GM12801 (cell line): ENCODE measurements around the gene B4GALT2.

Experiments
- CTCF ChIP-seq: IDR thresholded peaks from one replicate; pipeline ENCODE4 v1.5.1; 2011; ENCODE audit warnings: control low read depth; ENCODE audit not compliant: insufficient read length; ENCODE audit errors: extremely low read depth

Gene B4GALT2

DNA sequence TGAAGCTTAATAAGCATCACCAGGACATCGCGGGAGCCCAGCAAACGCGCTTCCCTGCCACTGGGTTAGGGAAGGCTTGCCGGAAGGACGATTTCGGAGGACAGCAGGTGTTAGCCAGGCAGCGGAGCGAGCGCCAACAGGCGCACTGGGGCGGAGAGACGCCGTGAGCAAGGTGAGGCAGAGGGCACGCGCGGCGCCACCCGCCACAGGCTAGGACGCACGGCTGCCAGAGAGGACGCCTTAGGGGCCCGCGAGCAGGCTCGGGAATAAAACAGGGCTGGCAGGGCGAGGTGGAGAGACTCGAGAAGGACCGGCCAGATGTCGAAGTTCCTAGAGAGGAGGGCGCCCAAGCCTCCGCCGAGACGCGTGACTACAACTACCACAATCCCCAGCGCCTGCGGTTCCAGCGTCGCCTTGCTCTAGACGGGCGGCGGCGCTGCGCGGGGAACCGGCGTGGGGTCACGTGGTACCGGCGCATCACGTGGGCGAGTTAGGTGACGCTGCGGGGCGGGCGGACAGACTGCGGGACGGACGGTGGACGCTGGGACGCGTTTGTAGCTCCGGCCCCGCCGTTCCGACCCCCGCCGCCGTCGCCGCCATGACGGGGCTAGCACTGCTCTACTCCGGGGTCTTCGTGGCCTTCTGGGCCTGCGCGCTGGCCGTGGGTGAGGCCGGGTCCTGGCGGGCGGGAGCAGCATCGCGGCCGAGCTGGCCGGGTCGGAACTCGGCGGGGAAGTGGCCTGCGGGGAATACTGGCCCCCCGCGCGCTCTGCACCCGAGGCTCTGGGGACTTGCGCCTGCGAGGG is 4.4 kb upstream of the B4GALT2 start, which contains the start of gene ATP6V0B:
Gene ATP6V0B, plus strand, starts transcription at position 518 of the 806 bp plus-strand sequence. Its CDS starts 81 bp downstream, at position 599.
- TF ChIP-seq CTCF, result no peak

GRCh38 chr1:43975249-43975961 is 3.6 kb upstream of the B4GALT2 start:
- no peak for TF ChIP-seq CTCF

- TF ChIP-seq CTCF, result no peak
Observed at GRCh38 chr1:43976045-43976444, 3.0 kb upstream of the B4GALT2 start.

GRCh38 chr1:43976890-43977289 is 2.1 kb upstream of the B4GALT2 start:
- no peak for TF ChIP-seq CTCF

DNA sequence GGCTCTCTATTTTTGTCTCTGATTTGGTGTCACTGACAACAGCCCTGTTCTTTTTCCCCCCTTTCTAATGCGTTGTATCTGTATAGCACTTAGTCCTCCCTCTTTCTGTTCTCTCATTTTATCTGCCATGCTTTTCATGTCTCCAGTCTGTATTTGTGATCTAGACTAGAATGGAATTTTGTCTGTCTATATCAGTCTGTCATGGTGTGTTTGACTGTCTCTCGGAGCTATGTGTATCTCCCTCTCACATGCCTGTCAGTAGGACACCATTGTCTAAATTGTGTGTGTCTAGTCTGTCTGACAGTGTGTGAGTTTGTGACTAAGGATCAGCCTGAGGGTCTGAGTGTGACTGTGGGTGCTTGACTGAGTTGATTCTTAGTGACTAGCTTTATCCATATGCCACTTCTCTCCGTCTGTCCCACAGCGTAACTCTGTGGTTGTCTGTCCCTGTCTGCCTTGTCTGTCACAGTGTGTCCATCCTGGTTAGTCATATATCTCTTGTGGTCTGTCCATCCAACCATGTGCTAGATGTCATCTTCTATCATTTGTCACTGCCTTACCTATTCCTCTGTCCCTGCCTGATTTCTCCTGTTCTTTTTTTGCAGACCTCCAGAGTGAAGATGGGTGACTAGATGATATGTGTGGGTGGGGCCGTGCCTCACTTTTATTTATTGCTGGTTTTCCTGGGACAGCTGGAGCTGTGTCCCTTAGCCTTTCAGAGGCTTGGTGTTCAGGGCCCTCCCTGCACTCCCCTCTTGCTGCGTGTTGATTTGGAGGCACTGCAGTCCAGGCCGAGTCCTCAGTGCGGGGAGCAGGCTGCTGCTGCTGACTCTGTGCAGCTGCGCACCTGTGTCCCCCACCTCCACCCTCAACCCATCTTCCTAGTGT is 1.4 kb upstream of the B4GALT2 start:
- TF ChIP-seq CTCF, result no peak

- no peak for TF ChIP-seq CTCF
Observed at GRCh38 chr1:43978264-43978550, 803 bp upstream of the B4GALT2 start.

DNA sequence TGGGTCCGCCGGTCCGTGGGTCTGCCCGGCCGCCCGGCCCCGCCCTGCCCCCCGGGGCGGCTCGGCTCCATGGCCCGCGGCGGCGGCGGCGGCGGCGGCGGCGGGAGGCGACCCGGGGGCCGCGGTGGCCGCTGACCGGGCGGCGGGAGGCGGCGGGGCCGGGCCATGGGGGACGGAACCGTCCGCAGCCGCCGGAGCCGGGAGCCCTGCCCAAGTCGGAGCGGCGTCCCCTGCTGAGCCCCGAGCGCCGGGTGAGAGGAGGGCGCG is 184 bp downstream of the B4GALT2 start:
- TF ChIP-seq CTCF, result no peak
